AG09309 (cell line): Measurements from ENCODE around the gene SLC24A3.

Source experiments
- DNase-seq: peaks from one replicate; pipeline ENCODE4 v3.0.0-alpha.2; 2010; ENCODE audit warnings: low read depth
- H3K4me3 ChIP-seq: 2 replicates; pipeline ENCODE4 v1.5.1; 2011; ENCODE audit warnings: mild to moderate bottlenecking, low read depth, low read length, moderate library complexity; ENCODE audit not compliant: control insufficient read depth
- TF ChIP-seq, protein P1 (sequence below): IDR thresholded peaks from 2 replicates; pipeline ENCODE4 v1.5.1; 2011; ENCODE audit warnings: mild to moderate bottlenecking, low read depth, low read length, inconsistent platforms; ENCODE audit not compliant: insufficient read depth, control insufficient read depth; ENCODE audit errors: missing control alignments

SLC24A3 gene

DNA sequence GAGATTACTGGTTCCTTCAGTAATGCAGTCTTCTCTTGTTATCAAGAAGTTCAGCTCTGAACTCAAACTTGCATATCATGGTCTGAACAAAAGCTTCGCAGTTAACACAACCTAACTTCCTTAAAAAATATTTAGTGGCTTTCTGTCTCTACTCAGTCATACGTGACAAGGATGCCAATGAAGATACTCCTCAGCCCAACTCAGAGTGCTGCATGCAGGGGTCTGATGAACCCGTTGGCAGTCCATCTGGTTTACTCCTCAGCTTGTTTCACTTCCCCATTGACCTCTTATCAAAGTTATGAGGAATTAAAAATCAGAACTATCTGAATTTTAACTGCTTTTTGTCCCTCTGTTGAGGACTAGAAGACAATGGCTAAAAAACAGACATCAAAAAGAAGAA lies 489.0 kb downstream of the SLC24A3 start:
- no peak for DNase-seq
- H3K4me3 ChIP-seq = no peak overlapping the region
- TF ChIP-seq, protein P1, sequence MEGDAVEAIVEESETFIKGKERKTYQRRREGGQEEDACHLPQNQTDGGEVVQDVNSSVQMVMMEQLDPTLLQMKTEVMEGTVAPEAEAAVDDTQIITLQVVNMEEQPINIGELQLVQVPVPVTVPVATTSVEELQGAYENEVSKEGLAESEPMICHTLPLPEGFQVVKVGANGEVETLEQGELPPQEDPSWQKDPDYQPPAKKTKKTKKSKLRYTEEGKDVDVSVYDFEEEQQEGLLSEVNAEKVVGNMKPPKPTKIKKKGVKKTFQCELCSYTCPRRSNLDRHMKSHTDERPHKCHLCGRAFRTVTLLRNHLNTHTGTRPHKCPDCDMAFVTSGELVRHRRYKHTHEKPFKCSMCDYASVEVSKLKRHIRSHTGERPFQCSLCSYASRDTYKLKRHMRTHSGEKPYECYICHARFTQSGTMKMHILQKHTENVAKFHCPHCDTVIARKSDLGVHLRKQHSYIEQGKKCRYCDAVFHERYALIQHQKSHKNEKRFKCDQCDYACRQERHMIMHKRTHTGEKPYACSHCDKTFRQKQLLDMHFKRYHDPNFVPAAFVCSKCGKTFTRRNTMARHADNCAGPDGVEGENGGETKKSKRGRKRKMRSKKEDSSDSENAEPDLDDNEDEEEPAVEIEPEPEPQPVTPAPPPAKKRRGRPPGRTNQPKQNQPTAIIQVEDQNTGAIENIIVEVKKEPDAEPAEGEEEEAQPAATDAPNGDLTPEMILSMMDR = no peak

DNA sequence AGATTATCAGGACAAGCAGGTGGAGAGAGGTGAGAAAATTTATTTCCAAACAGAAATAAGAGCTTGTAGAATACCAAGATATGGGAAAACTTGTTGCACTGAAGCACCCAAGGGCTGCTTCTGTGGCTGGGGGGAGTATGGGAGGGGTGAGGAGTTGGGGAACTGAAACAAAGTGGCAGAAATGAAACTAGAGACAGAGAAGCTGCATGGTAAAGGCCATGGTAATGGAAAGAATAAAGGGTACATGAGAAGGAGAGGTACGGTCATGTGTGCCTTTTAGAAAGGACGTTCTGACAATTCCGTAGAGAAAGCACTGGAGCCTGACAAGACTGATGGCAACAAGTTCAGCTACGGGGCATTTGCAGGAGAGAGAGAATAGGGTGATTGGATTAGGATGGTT lies 494.0 kb downstream of the SLC24A3 start:
- H3K4me3 ChIP-seq = no peak overlapping the region
- TF ChIP-seq, protein P1 = no peak
- no peak for DNase-seq

DNA sequence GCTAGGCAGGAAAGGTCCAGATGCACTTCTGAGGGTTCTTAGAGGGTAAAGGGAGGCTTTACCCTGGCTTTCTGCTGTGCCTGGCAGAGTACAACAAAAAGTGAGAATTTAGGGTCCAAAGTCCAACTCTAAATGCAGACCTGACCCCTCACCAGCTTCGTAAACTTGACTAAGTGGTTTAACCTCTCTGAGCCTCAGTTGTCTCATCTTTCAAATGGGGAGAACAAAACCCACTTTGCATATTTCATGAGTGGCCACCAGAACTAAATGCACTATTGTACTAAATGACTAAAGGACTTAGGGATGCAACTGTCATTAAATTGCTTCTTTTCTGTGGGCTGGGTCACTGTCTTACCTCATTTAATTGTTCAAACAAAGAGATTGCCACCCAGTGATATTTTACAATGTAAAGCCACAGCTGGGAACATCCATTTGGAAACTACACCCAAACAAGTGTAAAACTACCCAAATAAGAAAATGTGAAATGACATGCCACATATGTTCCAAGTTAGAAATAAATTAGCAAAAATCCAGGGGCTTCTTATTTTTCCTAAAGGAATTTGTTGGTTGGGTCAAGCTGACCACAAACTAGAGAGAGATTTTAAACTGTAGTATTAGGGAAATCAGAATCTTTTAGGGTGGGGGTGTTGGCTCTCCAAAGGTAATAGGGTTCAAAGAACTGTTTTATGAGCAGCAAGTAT lies 497.3 kb downstream of the SLC24A3 start:
- TF ChIP-seq, protein P1 = no peak
- no peak for DNase-seq
- H3K4me3 ChIP-seq = no peak overlapping the region

DNA sequence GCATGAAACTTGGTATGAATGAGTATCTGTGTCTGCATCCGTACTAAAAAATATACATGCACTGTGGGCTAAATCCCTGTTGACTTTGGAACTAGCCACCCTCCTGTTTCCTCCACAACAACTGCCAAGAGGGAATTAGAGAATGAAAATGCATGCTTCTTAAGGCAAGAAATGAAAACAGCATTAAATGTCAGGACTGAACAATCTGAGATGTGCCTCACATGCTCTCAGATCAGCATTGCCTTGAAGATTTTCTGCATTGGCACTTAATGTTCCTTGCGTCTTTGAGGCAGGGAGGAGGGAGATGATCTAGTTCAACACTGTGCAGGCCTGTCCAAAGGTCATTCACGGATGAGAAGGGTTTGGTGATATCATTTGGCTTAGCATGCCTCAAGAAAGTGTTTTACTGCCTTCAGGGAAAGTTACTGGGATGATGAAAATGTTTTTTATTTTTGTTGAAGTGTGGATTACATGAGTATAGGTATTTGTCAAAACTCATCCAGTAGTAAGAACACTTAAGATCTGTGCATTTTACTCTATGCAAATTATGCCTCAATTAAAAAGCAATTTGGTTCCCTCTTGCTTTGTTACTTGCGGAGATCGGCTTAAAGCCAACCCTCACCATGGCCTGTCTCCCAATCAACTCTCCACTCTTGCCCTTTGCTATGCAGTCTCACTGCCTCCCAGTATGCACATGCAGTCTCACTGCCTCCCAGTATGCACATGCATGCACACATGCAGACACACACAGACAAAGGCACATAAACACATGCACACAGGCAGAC lies 498.1 kb downstream of the SLC24A3 start:
- H3K4me3 ChIP-seq = no peak overlapping the region
- DNase-seq = no peak
- TF ChIP-seq, protein P1 = no peak

DNA sequence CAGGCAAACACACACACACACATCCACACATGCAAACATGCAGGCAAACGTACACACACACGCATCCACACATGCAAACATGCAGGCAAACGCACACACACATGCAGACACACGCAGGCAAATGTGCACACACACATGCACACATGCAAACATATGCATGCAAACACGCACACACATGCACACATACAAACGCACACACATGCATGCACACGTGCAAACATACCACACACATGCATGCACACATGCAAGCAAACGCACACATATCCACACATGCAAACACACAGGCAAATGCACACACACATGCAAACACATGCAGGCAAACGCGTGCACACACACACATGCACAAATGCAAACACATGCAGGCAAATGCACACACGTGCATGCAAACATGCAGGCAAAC lies 498.7 kb downstream of the SLC24A3 start:
- H3K4me3 ChIP-seq = no peak overlapping the region
- TF ChIP-seq, protein P1 = no peak
- DNase-seq = no peak

DNA sequence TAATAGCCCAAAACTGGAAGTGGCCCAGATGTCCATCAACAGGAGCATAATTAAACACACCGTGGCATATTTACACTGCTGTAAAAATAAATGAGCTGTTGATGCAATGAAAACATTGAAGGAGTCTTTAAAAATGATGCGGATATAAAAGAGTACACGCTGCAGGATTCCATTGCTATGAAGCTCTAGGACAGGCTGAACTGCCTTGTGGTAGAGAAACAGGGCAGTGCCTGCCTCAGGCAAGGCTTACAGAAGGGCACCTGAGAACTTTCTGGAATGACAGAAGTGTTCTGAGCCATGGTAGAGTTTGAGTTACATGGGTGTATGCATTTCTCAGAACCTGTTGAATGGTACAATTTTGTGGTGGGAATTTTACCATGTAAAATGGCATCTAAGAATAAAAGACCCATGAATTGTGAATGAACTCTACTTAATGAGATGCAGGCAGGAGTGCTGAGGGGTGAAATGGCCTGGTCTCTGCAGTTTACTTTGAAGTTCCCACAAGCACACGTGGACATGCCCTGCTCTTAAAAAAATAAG lies 500.3 kb downstream of the SLC24A3 start:
- no peak for DNase-seq
- TF ChIP-seq, protein P1 = no peak
- H3K4me3 ChIP-seq = no peak overlapping the region
